ENCODE measurements around the gene EIF3K. TPM values are rescaled to one million over a fixed set of nuclear protein-coding genes. Genes with fewer than 3 reads are reported as not detected.

Gene EIF3K
- 94.4 and 105 TPM in 2 replicates for total RNA-seq (2013; cell fraction: nucleolus; rRNA removed)
- total RNA-seq (2014; rRNA removed) (454 and 468 TPM in 2 replicates), total RNA-seq (2014; rRNA removed; fragmentation: Illumina TruSeq; extraction: Trizol) (344 and 358 TPM in 2 replicates), total RNA-seq (2021) (378 and 384 TPM in 2 replicates), polyA plus RNA-seq (2011; rRNA removed) (156 and 330 TPM in 2 replicates), polyA plus RNA-seq (2014; fragmentation: Illumina TruSeq; extraction: Trizol) (862 and 927 TPM in 2 replicates), polyA plus RNA-seq (2014; fragmentation: Nextera tagmentation; extraction: Ambion mirVana) (100 to 1,000 TPM; 715 to 863 TPM), polyA plus RNA-seq (2014; rRNA removed) (515 and 596 TPM in 2 replicates), polyA plus RNA-seq (2016; fragmentation: Nextera tagmentation; extraction: Ambion mirVana) (100 to 1,000 TPM; 393 to 403 TPM), polyA minus RNA-seq (2011; rRNA and poly(A)+ RNA removed) (377 and 421 TPM in 2 replicates), Bru-seq, nascent RNA (percentile 85 among the genes with signal in this experiment), BruChase-seq, experiment 1, labeled RNA remaining after a 6-hour chase (percentile 87 among the genes with signal in this experiment), BruChase-seq, experiment 2, labeled RNA remaining after a 2-hour chase (percentile 83 among the genes with signal in this experiment)
- 241 TPM for polyA plus RNA-seq (2011; ENCODE audit: low read depth)
- polyA plus RNA-seq (2011; cell fraction: cytosol; rRNA removed): 865 and 965 TPM in 2 replicates
- 352 and 437 TPM in 2 replicates for polyA plus RNA-seq (2011; cell fraction: nucleus; rRNA removed)
- polyA plus RNA-seq (2012): 356 and 358 TPM in 2 replicates
- 139 and 152 TPM in 2 replicates for polyA minus RNA-seq (2011; cell fraction: cytosol; rRNA and poly(A)+ RNA removed)
- 57.3 and 75.5 TPM in 2 replicates for polyA minus RNA-seq (2011; cell fraction: nucleus; rRNA and poly(A)+ RNA removed)
- long read RNA-seq, experiment 1, transcript EIF3K-201 (8 exons, 864 nt): major isoform, 227 of 264 reads
- long read RNA-seq, experiment 1, transcript EIF3K-211 (7 exons, 670 nt): minor isoform, 6 of 264 reads
- long read RNA-seq, experiment 1, partial matches to known transcripts: 1 of 264 reads
- long read RNA-seq, experiment 1, other reads (novel, unspliced or antisense): 21 of 264 reads
- long read RNA-seq, experiment 2, transcript EIF3K-203 (7 exons, 1,327 nt): minor isoform, 7 of 1,054 reads
- long read RNA-seq, experiment 2, transcript EIF3K-211 (7 exons, 670 nt): minor isoform, 12 of 1,054 reads
- long read RNA-seq, experiment 2, transcript EIF3K-213 (8 exons, 760 nt): minor isoform, 6 of 1,054 reads
- long read RNA-seq, experiment 2, transcript EIF3K-201 (8 exons, 864 nt): major isoform, 961 of 1,054 reads
- long read RNA-seq, experiment 2, partial matches to known transcripts: 19 of 1,054 reads
- long read RNA-seq, experiment 2, other reads (novel, unspliced or antisense): 41 of 1,054 reads

- peak within 1 kb of the TSS; percentile 98 for H3K4me2 ChIP-seq (ENCODE audit: control insufficient read depth, insufficient read depth)
- H3K27me3 ChIP-seq (replicated peaks in 1 of 2; ENCODE audit: control insufficient read depth in 2 of 2, insufficient read depth in 2 of 2, low read length in 1 of 2): no peaks in the 10 kb centered on the region
- H3K36me3 ChIP-seq (ENCODE audit: control insufficient read depth in 2 of 2, insufficient read depth in 2 of 2, low read length in 1 of 2): peaks cover 12 to 16% of the 10 kb centered on the region in 2 experiments
- H3K9ac ChIP-seq (ENCODE audit: control insufficient read depth, insufficient read depth, low read length): peak within 1 kb of the TSS; percentile 92
- H3K9me3 ChIP-seq (replicated peaks; ENCODE audit: control insufficient read depth, insufficient read depth, low read length): no peaks in the 10 kb centered on the region
- no peaks in the 10 kb centered on the region for H4K20me1 ChIP-seq (ENCODE audit: control insufficient read depth, insufficient read depth)
- CTCF ChIA-PET: interaction anchor here (0.6 to 6.5 kb wide), 13 partner anchors 16 to 311 kb away, joined by 3 to 74 read pairs (median 7); partner anchors contain the start of genes FAM98C, MRPS12, RINL and SARS2
- SMC1A ChIA-PET (ENCODE audit: uncharacterized antibody, unreplicated experiment): interaction anchor here (0.9 to 7.0 kb wide), 17 partner anchors 9 to 312 kb away, joined by 3 to 85 read pairs (median 6); partner anchors contain the start of genes ACTN4, FAM98C, MRPS12 and SARS2
- peak within 1 kb of the TSS; percentile 98 for H3K27ac ChIP-seq (ENCODE audit: control insufficient read depth, insufficient read depth)
- ATAC-seq (peak; percentile 62), DNase-seq (ENCODE audit: low read depth, low spot score) (peak; percentile 97), FAIRE-seq (peak; percentile 94)
- H3K79me2 ChIP-seq (ENCODE audit: control insufficient read depth, insufficient read depth, low read length): peaks cover 49% of the 10 kb centered on the region
- intact Hi-C loops (cut with micrococcal nuclease; ENCODE audit: unreplicated experiment): loop anchor here (1.0 to 2.0 kb wide), 2 partner anchors 61 to 74 kb away; no protein-coding TSS in a partner anchor
- POLR2A ChIA-PET: interaction anchor here (0.5 to 6.2 kb wide), 22 partner anchors 11 to 825 kb away, joined by 3 to 135 read pairs (median 4); partner anchors contain the start of genes ACTN4, NFKBIB and SIRT2
- BruUV-seq (replicated peaks): no TSS peak
- WGBS (ENCODE audit: insufficient coverage, insufficient replicate concordance, low lambda C conversion rate, missing lambda C conversion rate): 1% methylated on average over 64 of the region's 64 CpGs
- peak within 1 kb of the TSS; percentile 88 for H2AFZ ChIP-seq (ENCODE audit: control insufficient read depth, low read depth, low read length)
- H3K4me3 ChIP-seq: peak within 1 kb of the TSS; percentile 98
- in situ Hi-C loops (cut with MboI): loop anchor here (5.0 kb wide), 1 partner anchor 56 kb away; no protein-coding TSS in a partner anchor
- H3K4me1 ChIP-seq (ENCODE audit: control insufficient read depth, insufficient read depth, low read length): peaks cover 12% of the 10 kb centered on the region
- RAD21 ChIA-PET (ENCODE audit: unreplicated experiment): interaction anchor here (0.6 to 5.6 kb wide), 21 partner anchors 10 to 1323 kb away, joined by 3 to 135 read pairs (median 4); partner anchors contain the start of genes ACTN4, ECH1, FAM98C and MRPS12
- TF ChIP-seq YY1 (IDR thresholded peaks at IDR 0.05; ENCODE audit: low read depth, low read length): peak; percentile 32; the same call in 1 of the 2 replicates
- TF ChIP-seq BMI1 (IDR thresholded peaks at IDR 0.05; ENCODE audit: borderline replicate concordance): no peak
- peak; percentile 64; the same call in 1 of the 2 replicates for TF ChIP-seq NFYB (IDR thresholded peaks at IDR 0.05; ENCODE audit: insufficient read depth, low read depth, low read length)
- peak; percentile 75; the same call in 1 of the 2 replicates for TF ChIP-seq SREBF2 (IDR thresholded peaks at IDR 0.05; ENCODE audit: low read length)
- TF ChIP-seq HDAC2 (IDR thresholded peaks at IDR 0.05): no peak
- no peak for TF ChIP-seq CUX1 (IDR thresholded peaks at IDR 0.05; ENCODE audit: insufficient replicate concordance, low read depth, low read length)
- TF ChIP-seq PAX8 (IDR thresholded peaks at IDR 0.05): no peak
- peak; percentile 63 for TF ChIP-seq RUNX3 (IDR thresholded peaks at IDR 0.05; ENCODE audit: low read length)
- peak; percentile 52; the same call in 1 of the 2 replicates for TF ChIP-seq FOXK2 (IDR thresholded peaks at IDR 0.05)
- peak; percentile 89 for TF ChIP-seq SIN3A (IDR thresholded peaks at IDR 0.05; ENCODE audit: low read depth, low read length)
- peak; percentile 33; the same call in 1 of the 2 replicates for TF ChIP-seq STAT3 (IDR thresholded peaks at IDR 0.05; ENCODE audit: low read depth, low read length)
- TF ChIP-seq EED (IDR thresholded peaks at IDR 0.05; ENCODE audit: low read depth): peak; percentile 40; the same call in 1 of the 2 replicates
- TF ChIP-seq NR2C1 (IDR thresholded peaks at IDR 0.05): no peak
Measured at GRCh38 chr19:38618590-38619360, at the start of gene EIF3K. Gene EIF3K, plus strand, starts transcription at chr19:38619188. Its CDS starts 81 bp downstream, at chr19:38619269.

All from GM12878 (cell line).